Measurements from ENCODE around the gene VDR. TPM values are rescaled to one million over a fixed set of nuclear protein-coding genes. Genes with fewer than 3 reads are reported as not detected.

VDR gene
- polyA plus RNA-seq, 1 donor from 2014 or later, result not detected

GRCh38 chr12:47881051-47881450 lies 23.7 kb downstream of the VDR start:
- Histone ChIP-seq H3F3A (ENCODE audit: insufficient read depth, low read length, poor library complexity, severe bottlenecking) (no peaks in the 10 kb centered on the region), H3K4me3 (ENCODE audit: low read length) (no peak overlapping the region), H3K4me2 (ENCODE audit: low read length) (no peak overlapping the region)

GRCh38 chr12:47878918-47879481 lies 25.8 kb downstream of the VDR start:
- H3K79me2 ChIP-seq (replicated peaks; ENCODE audit: insufficient read depth, low read length), result no peaks in the 10 kb centered on the region
- no peaks in the 10 kb centered on the region for H3K9me2 ChIP-seq (ENCODE audit: insufficient read depth, low read length)
- H2AFZ ChIP-seq (ENCODE audit: low read depth, low read length), result no peak overlapping the region
- H3K9me3 ChIP-seq (ENCODE audit: low read length), result no peaks in the 10 kb centered on the region
- H3K9ac ChIP-seq (ENCODE audit: low read length), result no peak overlapping the region
- no peaks in the 10 kb centered on the region for H3K27me3 ChIP-seq (ENCODE audit: insufficient read depth, low read depth, low read length)
- no peak overlapping the region for H3K4me3 ChIP-seq (ENCODE audit: low read length)
- no peaks in the 10 kb centered on the region for H4K20me1 ChIP-seq (ENCODE audit: insufficient read depth)
- H3K36me3 ChIP-seq (ENCODE audit: insufficient read depth, low read length), result no peaks in the 10 kb centered on the region
- H3K27ac ChIP-seq (ENCODE audit: low read length), result no peak overlapping the region
- TF ChIP-seq EP300 (conservative IDR thresholded peaks at IDR 0.05; ENCODE audit: poor library complexity, severe bottlenecking) (no peak), REST (IDR thresholded peaks at IDR 0.05; ENCODE audit: borderline replicate concordance) (no peak), TAF1 (IDR thresholded peaks at IDR 0.05; ENCODE audit: low read depth) (no peak), SMC3 (conservative IDR thresholded peaks at IDR 0.05; ENCODE audit: poor library complexity) (no peak), RAD21 (conservative IDR thresholded peaks at IDR 0.05) (no peak)
- no peak overlapping the region for H3K4me2 ChIP-seq (ENCODE audit: low read length)
- H3F3A ChIP-seq (ENCODE audit: insufficient read depth, low read length, poor library complexity, severe bottlenecking), result no peaks in the 10 kb centered on the region

More at GRCh38 chr12:47881051-47881450, 23.7 kb downstream of the VDR start:
- Histone ChIP-seq H3K27me3 (ENCODE audit: insufficient read depth, low read depth, low read length) (no peaks in the 10 kb centered on the region), H3K79me2 (replicated peaks; ENCODE audit: insufficient read depth, low read length) (no peaks in the 10 kb centered on the region), H3K9ac (ENCODE audit: low read length) (no peak overlapping the region), H3K27ac (ENCODE audit: low read length) (no peak overlapping the region), H4K20me1 (ENCODE audit: insufficient read depth) (no peaks in the 10 kb centered on the region), H3K9me2 (ENCODE audit: insufficient read depth, low read length) (no peaks in the 10 kb centered on the region), H2AFZ (ENCODE audit: low read depth, low read length) (no peak overlapping the region), H3K9me3 (ENCODE audit: low read length) (no peaks in the 10 kb centered on the region), H3K36me3 (ENCODE audit: insufficient read depth, low read length) (no peaks in the 10 kb centered on the region)
- TF ChIP-seq EZH2 (IDR thresholded peaks at IDR 0.05; ENCODE audit: borderline replicate concordance, insufficient read depth, low read length, poor library complexity, severe bottlenecking) (no peak), RAD21 (conservative IDR thresholded peaks at IDR 0.05) (no peak), POLR2AphosphoS5 (IDR thresholded peaks at IDR 0.05) (no peak), EP300 (conservative IDR thresholded peaks at IDR 0.05; ENCODE audit: poor library complexity, severe bottlenecking) (no peak), REST (IDR thresholded peaks at IDR 0.05; ENCODE audit: borderline replicate concordance) (no peak), SMC3 (conservative IDR thresholded peaks at IDR 0.05; ENCODE audit: poor library complexity) (no peak), CTCF (IDR thresholded peaks at IDR 0.05; ENCODE audit: poor library complexity, severe bottlenecking) (no peak), MXI1 (conservative IDR thresholded peaks at IDR 0.05; ENCODE audit: poor library complexity, severe bottlenecking) (no peak), TAF1 (IDR thresholded peaks at IDR 0.05; ENCODE audit: low read depth) (no peak)
